HG03108 (cell line): ENCODE measurements around the gene PALD1.
"Not testable (repeated sequence)": the region's sequence is repeated elsewhere in the genome, so short reads cannot be mapped to it uniquely, and the experiment has no call there.

Experiments
- ATAC-seq: cut with Tn5 transposase; IDR thresholded peaks from one replicate; pipeline ENCODE4 v1.9.1; 2021; ENCODE audit warnings: moderate library complexity; ENCODE audit not compliant: unreplicated experiment

Gene PALD1

GRCh38 chr10:70481831-70482530, 3.4 kb downstream of the PALD1 start:
- ATAC-seq: no peak

GRCh38 chr10:70482982-70483760, 4.6 kb downstream of the PALD1 start:
- ATAC-seq: no peak

GRCh38 chr10:70483872-70484271, 5.3 kb downstream of the PALD1 start:
- not testable (repeated sequence) for ATAC-seq

GRCh38 chr10:70487824-70488223, 9.3 kb downstream of the PALD1 start:
- ATAC-seq: no peak

- ATAC-seq: no peak
These were observed 11.6 kb downstream of the PALD1 start for GRCh38 chr10:70490142-70490541.

- ATAC-seq: no peak
These were observed 13.0 kb downstream of the PALD1 start for GRCh38 chr10:70491614-70492013.

GRCh38 chr10:70492786-70493659, 14.5 kb downstream of the PALD1 start:
- peak; percentile 20 for ATAC-seq

GRCh38 chr10:70493660-70494234, 15.2 kb downstream of the PALD1 start:
- ATAC-seq: peak; percentile 70

GRCh38 chr10:70494536-70494935, 16.0 kb downstream of the PALD1 start:
- no peak for ATAC-seq

- no peak for ATAC-seq
These were observed 16.4 kb downstream of the PALD1 start for GRCh38 chr10:70494966-70495365.

- ATAC-seq: no peak
These were observed 17.2 kb downstream of the PALD1 start for GRCh38 chr10:70495691-70496261.

- no peak for ATAC-seq
These were observed 18.0 kb downstream of the PALD1 start for GRCh38 chr10:70496341-70497119.

- ATAC-seq: no peak
These were observed 18.6 kb downstream of the PALD1 start for GRCh38 chr10:70497120-70497545.

GRCh38 chr10:70498970-70499835, 20.6 kb downstream of the PALD1 start:
- no peak for ATAC-seq

- no peak for ATAC-seq
These were observed 21.2 kb downstream of the PALD1 start for GRCh38 chr10:70499836-70500167.

GRCh38 chr10:70500368-70500767, 21.8 kb downstream of the PALD1 start:
- ATAC-seq: no peak

GRCh38 chr10:70500812-70501301, 22.3 kb downstream of the PALD1 start:
- ATAC-seq: no peak

- no peak for ATAC-seq
These were observed 23.8 kb downstream of the PALD1 start for GRCh38 chr10:70502406-70502805.

GRCh38 chr10:70503776-70504175, 25.2 kb downstream of the PALD1 start:
- ATAC-seq: no peak
